ENCODE data around the gene TSPEAR.

Gene TSPEAR

GRCh38 chr21:44701023-44701400, 10.4 kb downstream of the TSPEAR start:
- peak in 1 of 2 donors; percentile 1 for DNase-seq

GRCh38 chr21:44700101-44701022, 11.0 kb downstream of the TSPEAR start:
- DNase-seq: peak in 1 of 2 donors; percentile 8

- peak in 1 of 2 donors; percentile 3 for DNase-seq
Measured at GRCh38 chr21:44699502-44700001, 11.8 kb downstream of the TSPEAR start.

GRCh38 chr21:44697811-44698734, 13.3 kb downstream of the TSPEAR start:
- DNase-seq: peak in 1 of 2 donors; percentile 13

GRCh38 chr21:44697172-44697810, 14.1 kb downstream of the TSPEAR start, which contains the start of gene KRTAP10-12:
Gene KRTAP10-12, plus strand, starts transcription at chr21:44697172. Its CDS starts 30 bp downstream, at chr21:44697202.
- peak in 1 of 2 donors; percentile 11 for DNase-seq

GRCh38 chr21:44696572-44696971, 14.8 kb downstream of the TSPEAR start:
- peak in 1 of 2 donors; percentile 12 for DNase-seq

- DNase-seq: peak in 1 of 2 donors; percentile 6
Measured at GRCh38 chr21:44695641-44696040, 15.7 kb downstream of the TSPEAR start.

- peak in 1 of 2 donors; percentile 9 for DNase-seq
Measured at GRCh38 chr21:44695184-44695583, 16.2 kb downstream of the TSPEAR start.

- DNase-seq: peak in 1 of 2 donors; percentile 16
Measured at GRCh38 chr21:44694776-44695175, 16.6 kb downstream of the TSPEAR start.

- DNase-seq: no peak
Measured at GRCh38 chr21:44692798-44693512, 18.4 kb downstream of the TSPEAR start.

GRCh38 chr21:44691686-44692085, 19.7 kb downstream of the TSPEAR start:
- DNase-seq: no peak

- DNase-seq: peak in 1 of 2 donors; percentile 13
Measured at GRCh38 chr21:44689740-44690139, 21.6 kb downstream of the TSPEAR start.

- DNase-seq: no peak
Measured at GRCh38 chr21:44687671-44688070, 23.7 kb downstream of the TSPEAR start.

- peak in 1 of 2 donors; percentile 11 for DNase-seq
Measured at GRCh38 chr21:44686843-44687561, 24.4 kb downstream of the TSPEAR start.

GRCh38 chr21:44686000-44686781, 25.2 kb downstream of the TSPEAR start:
- peak in 1 of 2 donors; percentile 15 for DNase-seq

- peak in 1 of 2 donors; percentile 11 for DNase-seq
Measured at GRCh38 chr21:44685050-44685449, 26.3 kb downstream of the TSPEAR start.

- DNase-seq: no peak
Measured at GRCh38 chr21:44684483-44684882, 26.9 kb downstream of the TSPEAR start.

GRCh38 chr21:44684077-44684476, 27.3 kb downstream of the TSPEAR start:
- no peak for DNase-seq

- DNase-seq: no peak
Measured at GRCh38 chr21:44682580-44683151, 28.7 kb downstream of the TSPEAR start.

Measured in stimulated activated CD4-positive, alpha-beta T cell treated with anti-CD3 and anti-CD28 coated beads, Interleukin-2, amount 100 ng/mL, for 24 hours (primary cell).